ENCODE results near the gene SWT1.
A peak's percentile ranks its signal among the peaks of the same experiment; 100 is the strongest.
"Not testable (repeated sequence)": the region's sequence is repeated elsewhere in the genome, so short reads cannot be mapped to it uniquely, and the experiment has no call there.

SWT1 gene

DNA sequence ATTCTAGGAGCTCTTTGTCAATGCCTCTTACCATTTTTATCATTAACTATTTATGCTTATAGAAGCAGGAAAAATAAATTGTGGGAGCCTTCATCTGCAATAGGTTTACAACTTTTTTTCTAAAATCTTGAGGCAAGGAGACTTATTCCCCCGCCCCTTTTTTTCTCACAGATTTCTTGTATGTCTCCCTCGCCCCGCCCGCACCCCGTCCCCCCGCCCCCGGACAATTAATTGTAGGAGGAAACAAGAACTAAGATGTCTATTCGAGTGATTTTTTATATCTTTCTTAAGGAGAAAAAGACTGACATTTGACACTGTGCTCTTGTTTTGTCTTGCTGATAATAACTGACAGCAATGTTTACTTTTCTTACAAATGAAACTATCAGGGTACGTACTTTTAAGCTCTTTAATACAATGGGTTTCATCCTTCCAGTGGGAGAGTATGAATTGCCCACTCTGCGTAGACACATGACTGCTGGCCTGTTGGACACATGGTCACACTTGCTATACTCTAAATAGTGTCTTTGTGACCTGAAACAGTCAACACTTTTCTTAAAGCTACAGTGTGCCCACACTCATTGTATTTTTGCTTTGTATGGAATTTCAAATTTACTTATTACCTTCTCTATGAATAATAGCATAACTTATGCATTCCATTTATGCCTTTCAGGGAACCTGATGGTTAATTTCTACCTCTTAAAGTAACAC, 161.6 kb downstream of the SWT1 start:
- FAIRE-seq (no peak), DNase-seq (ENCODE audit: low spot score) (no peak)

DNA sequence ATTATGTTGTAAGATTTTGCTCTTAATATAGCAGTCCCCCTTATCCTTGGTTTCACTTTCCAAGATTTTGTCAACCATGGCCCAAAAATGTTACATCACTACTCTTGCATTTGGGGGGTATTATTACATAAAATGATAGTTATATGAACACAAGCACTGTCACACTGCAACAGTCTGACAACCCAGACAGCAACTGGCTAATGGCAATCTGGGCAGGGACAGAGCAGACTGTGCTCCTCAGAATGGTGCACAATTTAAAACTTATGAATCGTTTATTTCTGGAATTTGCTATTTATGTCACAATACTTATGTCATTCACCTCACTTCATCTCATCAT, 162.1 kb downstream of the SWT1 start:
- FAIRE-seq (no peak), DNase-seq (ENCODE audit: low spot score) (no peak)

DNA sequence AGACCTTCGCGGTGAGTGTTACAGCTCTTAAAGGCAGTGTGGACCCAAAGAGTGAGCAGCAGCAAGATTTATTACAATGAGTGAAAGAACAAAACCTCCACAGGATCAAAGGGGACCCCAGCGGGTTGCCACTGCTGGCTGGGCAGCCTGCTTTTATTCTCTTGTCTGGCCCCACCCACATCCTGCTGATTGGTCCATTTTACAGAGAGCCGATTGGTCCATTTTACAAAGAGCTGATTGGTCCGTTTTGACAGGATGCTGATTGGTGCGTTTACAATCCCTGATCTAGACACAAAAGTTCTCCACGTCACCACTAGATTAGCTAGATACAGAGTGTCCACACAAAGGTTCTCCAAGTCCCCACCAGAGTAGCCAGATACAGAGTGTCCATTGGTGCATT, 164.1 kb downstream of the SWT1 start:
- FAIRE-seq; DNase-seq (ENCODE audit: low spot score): not testable (repeated sequence)

DNA sequence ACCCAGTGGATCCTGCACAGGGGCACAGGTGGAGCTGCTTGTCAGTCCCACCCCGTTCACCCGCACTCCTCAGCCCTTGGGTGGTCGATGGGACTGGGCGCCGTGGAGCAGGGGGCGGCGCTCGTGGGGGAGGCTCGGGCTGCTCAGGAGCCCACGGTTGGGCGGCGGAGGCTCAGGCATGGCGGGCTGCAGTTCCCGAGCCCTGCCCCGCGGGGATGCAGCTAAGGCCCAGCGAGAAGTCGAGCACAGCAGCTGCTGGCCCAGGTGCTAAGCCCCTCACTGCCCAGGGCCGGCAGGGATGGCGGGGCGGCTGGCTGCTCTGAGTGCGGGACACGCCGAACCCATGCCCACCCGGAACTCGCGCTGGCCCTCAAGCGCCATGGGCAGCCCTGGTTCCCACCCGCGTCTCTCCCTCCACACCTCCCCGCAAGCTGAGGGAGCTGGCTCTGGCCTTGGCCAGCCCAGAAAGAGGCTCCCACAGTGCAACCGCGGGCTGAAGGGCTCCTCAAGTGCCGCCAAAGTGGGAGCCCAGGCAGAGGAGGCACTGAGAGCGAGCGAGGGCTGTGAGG, 164.8 kb downstream of the SWT1 start:
- not testable (repeated sequence) for DNase-seq (ENCODE audit: low spot score); FAIRE-seq

DNA sequence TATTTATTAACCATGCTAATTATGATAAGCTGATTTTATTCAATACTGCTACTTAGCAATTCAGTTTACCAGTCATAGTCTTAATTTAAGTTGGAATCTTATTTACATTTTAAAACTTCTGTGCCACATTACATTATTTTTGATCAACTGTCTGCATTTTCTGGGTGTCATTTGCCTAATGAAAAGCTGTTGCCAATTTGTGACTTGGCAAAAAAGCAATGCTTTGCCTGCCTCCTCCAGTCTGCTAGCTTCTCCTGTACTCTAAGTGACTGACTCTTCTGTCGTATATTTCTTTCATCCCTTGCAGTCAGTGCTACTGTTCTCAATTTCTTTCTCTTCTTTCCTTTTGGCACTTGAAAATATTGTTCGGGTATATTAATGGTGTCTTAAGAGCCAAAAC, 165.7 kb downstream of the SWT1 start:
- FAIRE-seq: no peak
- DNase-seq (ENCODE audit: low spot score): no peak

DNA sequence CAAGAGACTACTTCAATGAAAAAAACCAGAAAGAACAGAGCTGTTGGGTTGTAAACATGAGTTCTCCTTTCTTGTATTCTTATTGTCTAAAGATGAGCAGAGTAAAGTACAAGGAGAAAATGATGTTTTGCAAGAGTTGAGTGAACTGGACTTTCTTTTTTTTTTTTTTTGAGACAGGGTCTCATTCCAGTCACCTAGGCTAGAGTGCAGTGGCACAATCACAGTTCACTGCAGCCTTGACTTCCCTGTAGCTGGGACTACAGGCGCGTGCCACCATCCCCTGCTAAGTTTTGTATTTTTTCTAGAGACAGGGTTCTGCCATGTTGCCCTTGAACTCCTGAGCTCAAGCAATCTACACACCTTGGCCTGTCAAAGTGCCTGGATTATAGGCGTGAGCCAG, 167.2 kb downstream of the SWT1 start:
- DNase-seq (ENCODE audit: low spot score): no peak
- FAIRE-seq: no peak

DNA sequence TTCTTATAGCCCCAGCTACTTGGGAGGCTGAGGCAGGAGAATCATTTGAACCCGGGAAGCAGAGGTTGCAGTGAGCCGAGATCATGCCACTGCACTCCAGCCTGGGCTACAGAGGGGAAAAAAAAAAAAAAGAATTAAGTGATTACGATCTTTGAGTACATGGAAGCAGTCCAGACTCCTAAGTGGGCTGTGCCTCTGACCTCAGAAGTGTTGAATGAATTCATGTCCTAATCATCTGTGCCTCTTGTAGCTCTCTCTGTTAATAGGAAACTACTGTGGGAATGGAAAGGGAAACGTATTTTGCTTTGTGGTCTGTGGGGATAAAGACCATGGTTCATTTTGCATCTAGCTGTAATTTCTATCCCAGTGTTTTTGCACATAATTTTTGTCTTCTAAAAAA, 168.4 kb downstream of the SWT1 start:
- DNase-seq (ENCODE audit: low spot score): peak; percentile 39
- peak; percentile 68 for FAIRE-seq

DNA sequence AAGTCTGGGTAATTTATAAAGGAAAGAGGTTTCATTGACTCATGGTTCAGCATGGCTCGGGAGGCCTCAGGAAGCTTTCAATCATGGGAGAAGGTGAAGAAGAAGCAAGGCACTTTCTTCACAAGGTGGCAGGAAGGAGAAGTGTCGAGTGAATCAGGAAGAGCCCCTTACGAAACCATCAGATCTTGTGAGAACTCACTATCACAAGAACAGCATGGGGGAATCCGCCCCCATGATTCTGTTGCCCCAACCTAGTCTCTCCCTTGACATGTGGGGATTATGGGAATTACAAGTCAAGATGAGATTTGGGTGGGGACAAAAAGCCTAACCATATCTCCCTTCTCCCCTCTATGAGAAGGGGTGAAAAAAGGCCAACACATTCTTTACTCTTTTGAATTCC, 171.3 kb downstream of the SWT1 start:
- FAIRE-seq (no peak), DNase-seq (ENCODE audit: low spot score) (no peak)

DNA sequence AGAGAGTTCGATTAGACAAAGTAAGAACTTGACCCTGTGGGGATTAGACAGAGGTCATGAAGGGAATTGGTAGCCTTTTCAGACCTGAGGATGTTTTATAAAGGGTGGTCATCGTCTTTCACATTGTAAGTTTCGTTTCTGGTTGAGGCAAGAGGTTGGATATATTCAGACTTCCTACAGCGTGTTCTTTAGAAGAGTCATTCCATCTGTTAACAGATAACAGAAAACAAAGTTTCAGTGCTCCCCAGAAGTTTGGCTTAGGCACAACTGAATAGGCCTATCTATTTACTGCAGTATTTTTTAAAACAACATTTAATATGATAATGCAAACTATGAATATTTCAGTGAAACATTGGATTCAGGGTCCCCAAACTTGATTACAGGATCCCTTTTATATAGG, 177.2 kb downstream of the SWT1 start:
- FAIRE-seq: no peak
- no peak for DNase-seq (ENCODE audit: low spot score)

DNA sequence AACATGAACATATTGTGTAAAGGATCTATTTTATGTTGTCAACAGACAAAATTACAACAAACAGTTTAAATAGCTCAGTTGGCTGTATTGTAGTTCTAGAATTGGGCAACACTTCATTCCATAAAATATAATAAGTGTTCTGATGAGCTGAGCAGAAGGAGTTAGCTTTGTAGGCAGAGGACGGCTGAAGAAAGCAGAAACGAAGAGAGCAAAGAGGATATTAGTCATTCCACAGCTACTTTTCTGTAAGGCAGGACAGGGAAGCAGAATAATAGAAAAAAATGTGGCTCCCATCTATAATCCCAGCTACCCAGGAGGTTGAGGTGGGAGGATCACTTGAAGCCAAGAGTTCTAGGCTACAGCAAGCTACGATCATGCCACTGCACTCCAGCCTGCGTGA, 180.3 kb downstream of the SWT1 start:
- FAIRE-seq: no peak

DNA sequence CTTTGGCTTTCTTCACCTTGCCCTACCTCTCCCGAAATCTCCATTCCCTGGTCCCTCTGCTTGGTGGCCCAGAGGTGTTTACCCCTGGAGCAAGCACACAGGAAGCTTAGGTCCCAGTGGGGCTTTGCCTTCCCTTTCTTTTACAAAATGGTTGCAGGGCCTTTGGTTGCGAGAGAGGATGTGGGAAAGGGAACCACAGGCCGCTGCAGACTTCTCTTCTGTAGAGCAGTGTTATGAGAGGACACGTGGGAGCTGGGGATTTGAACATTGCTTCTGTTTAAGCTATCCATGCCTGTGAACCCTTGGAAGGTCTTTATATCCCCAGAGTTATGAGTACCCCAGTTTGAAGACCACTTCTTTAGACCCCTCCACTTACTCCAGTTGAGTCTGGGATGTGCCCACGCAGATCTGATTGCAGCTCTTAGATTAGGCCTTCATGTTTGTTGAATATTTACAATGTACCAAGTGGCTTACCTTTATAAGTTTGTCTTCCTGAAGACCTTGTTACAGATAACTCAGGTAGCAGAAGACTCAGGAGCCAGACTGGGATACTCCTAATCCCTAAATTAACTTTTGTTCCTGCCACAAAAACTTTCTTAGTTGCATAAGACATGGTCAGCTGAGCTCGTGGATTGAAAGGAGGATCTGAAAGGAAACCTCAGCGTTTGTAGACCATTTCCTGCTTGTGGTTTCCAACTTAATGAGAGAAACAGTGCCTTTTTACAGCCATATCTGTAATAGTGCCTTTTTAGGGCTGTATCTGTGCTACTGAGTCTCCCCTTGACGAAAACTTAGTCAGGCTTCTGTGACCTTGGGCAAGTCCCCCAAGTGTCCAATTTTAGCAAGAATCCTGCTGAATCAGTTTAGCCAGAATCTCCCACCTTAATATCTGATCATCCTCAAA, 182.0 kb downstream of the SWT1 start:
- DNase-seq (ENCODE audit: low spot score): no peak
- FAIRE-seq: no peak

More for the DNA sequence above, 180.3 kb downstream of the SWT1 start:
- no peak for DNase-seq (ENCODE audit: low spot score)

DNA sequence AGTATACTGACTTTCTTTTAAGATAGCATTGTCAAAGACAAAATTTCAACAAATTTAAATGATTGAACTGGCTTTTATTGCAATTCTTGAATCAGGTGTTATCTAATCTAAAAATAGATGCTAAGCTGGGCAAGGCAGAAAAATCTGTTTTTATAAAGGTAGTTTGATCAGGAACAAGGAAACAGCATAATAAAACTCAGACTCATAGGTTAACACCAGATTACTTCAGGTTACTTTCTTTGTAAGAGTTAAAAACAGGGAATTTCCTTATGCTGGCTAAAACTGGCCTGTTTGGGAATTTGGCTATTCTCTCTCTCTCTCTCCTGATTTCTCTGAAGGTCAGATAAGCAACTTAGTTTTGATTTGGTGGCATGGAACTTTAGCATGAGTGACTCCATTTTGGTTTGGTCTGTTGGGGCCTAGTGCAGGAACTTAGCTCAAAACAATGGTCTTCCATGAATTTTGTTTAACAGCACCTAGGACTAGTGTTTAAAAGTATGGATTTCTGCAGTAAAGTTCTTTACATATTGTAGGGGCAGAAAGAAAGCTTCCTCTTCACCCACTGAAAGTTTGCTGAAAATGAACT, 184.3 kb downstream of the SWT1 start:
- DNase-seq (ENCODE audit: low spot score): no peak
- FAIRE-seq: no peak
